Neural progenitor cell (in vitro differentiated cells): Measurements from ENCODE around the gene LRRC34. TPM values are rescaled to one million over a fixed set of nuclear protein-coding genes. Genes with fewer than 3 reads are reported as not detected.

ENCODE experiments used
- DNase-seq: peaks from one replicate; pipeline ENCODE4 v3.0.0-alpha.2; 2016; ENCODE audit warnings: low spot score
- H2AFZ ChIP-seq: fragments of 200-600 bp; sonication (generic); replicated peaks from 2 replicates; pipeline ENCODE4 v1.6.1; 2016; ENCODE audit warnings: antibody characterized with exemption
- H3F3A ChIP-seq: fragments of 200-600 bp; sonication (generic); 2 replicates; pipeline ENCODE4 v1.6.1; 2016; ENCODE audit warnings: antibody characterized with exemption, low read depth
- H3K27ac ChIP-seq: fragments of 200-600 bp; sonication (generic); 2 replicates; pipeline ENCODE4 v1.5.1; 2016; ENCODE audit warnings: mild to moderate bottlenecking
- H3K27me3 ChIP-seq: fragments of 200-600 bp; sonication (generic); 2 replicates; pipeline ENCODE4 v1.6.1; 2016; ENCODE audit warnings: mild to moderate bottlenecking, moderate library complexity
- H3K36me3 ChIP-seq: fragments of 200-600 bp; sonication (generic); 2 replicates; pipeline ENCODE4 v1.5.1; 2016
- H3K4me1 ChIP-seq: fragments of 200-600 bp; sonication (generic); 2 replicates; pipeline ENCODE4 v1.6.1; 2016; ENCODE audit warnings: mixed run types
- H3K4me2 ChIP-seq: fragments of 200-600 bp; sonication (generic); 2 replicates; pipeline ENCODE4 v1.6.1; 2016
- H3K4me3 ChIP-seq: fragments of 200-600 bp; sonication (generic); 2 replicates; pipeline ENCODE4 v1.5.1; 2016
- H3K79me2 ChIP-seq: fragments of 200-600 bp; sonication (generic); 2 replicates; pipeline ENCODE4 v1.6.1; 2016; ENCODE audit warnings: low read depth
- H3K9ac ChIP-seq: fragments of 200-600 bp; sonication (generic); 2 replicates; pipeline ENCODE4 v1.6.1; 2016
- H3K9me3 ChIP-seq: fragments of 200-600 bp; sonication (generic); 2 replicates; pipeline ENCODE4 v1.5.1; 2016; ENCODE audit warnings: low read depth
- H4K20me1 ChIP-seq: fragments of 200-600 bp; sonication (generic); 2 replicates; pipeline ENCODE4 v1.6.1; 2016; ENCODE audit warnings: low read depth
- H3K27ac Mint-ChIP-seq: 3 replicates; pipeline ENCODE4 v1.8.0; 2021; ENCODE audit warnings: mixed read lengths
- H3K27me3 Mint-ChIP-seq: 2 replicates; pipeline ENCODE4 v1.8.0; 2022; ENCODE audit warnings: low read depth, mild to moderate bottlenecking, inconsistent platforms, moderate library complexity, mixed read lengths; ENCODE audit not compliant: insufficient read depth
- H3K36me3 Mint-ChIP-seq: 3 replicates; pipeline ENCODE4 v1.8.0; 2021; ENCODE audit warnings: mixed read lengths
- H3K4me1 Mint-ChIP-seq: 3 replicates; pipeline ENCODE4 v1.8.0; 2021; ENCODE audit warnings: mixed read lengths
- H3K4me3 Mint-ChIP-seq: 3 replicates; pipeline ENCODE4 v1.8.0; 2021; ENCODE audit warnings: mild to moderate bottlenecking, moderate library complexity, mixed read lengths
- H3K9me3 Mint-ChIP-seq: 3 replicates; pipeline ENCODE4 v1.8.0; 2020; ENCODE audit warnings: mixed read lengths
- EZH2 ChIP-seq: fragments of 200-600 bp; sonication (generic); IDR thresholded peaks from 2 replicates; pipeline ENCODE4 v1.6.1; 2017; ENCODE audit warnings: antibody characterized with exemption, mild to moderate bottlenecking, moderate library complexity
- EZH2phosphoT487 ChIP-seq: fragments of 200-600 bp; sonication (generic); IDR thresholded peaks from 2 replicates; pipeline ENCODE4 v1.6.1; 2017; ENCODE audit warnings: antibody characterized with exemption
- total RNA-seq: library from RNA; depleted of rRNA; stranded (reverse); fragments of >200 nt; gene quantifications from 2 replicates; pipeline ENCODE4 v1.2.3, GENCODE V29; 2015; ENCODE audit warnings: low replicate concordance
- TF ChIP-seq, protein P1 (sequence below): fragments of 200-600 bp; sonication (generic); IDR thresholded peaks from 2 replicates; pipeline ENCODE4 v1.5.1; 2017; ENCODE audit warnings: antibody characterized with exemption, mild to moderate bottlenecking

Gene LRRC34
- total RNA-seq, 1 donor from 2014 or later: 54.8 TPM

DNA sequence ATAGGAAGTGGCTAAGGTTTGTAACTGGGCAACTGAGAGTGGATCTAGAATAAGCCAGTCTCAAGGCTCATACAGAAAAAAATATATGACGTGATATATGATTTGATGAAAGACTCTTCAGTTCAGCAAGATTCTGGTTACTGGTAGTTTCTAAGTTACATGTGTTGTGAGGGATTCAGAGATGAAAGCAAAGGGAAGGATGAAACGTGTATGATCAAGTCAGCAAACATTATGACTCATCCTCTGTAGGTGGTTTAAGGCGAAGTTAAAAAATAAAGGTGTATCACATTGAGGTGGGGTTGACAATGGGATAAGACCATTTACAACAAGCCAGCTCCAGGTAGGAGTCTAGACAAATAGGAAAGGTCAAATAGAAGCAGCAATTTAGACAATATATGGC, 64.0 kb downstream of the LRRC34 start:
- TF ChIP-seq, protein P1, sequence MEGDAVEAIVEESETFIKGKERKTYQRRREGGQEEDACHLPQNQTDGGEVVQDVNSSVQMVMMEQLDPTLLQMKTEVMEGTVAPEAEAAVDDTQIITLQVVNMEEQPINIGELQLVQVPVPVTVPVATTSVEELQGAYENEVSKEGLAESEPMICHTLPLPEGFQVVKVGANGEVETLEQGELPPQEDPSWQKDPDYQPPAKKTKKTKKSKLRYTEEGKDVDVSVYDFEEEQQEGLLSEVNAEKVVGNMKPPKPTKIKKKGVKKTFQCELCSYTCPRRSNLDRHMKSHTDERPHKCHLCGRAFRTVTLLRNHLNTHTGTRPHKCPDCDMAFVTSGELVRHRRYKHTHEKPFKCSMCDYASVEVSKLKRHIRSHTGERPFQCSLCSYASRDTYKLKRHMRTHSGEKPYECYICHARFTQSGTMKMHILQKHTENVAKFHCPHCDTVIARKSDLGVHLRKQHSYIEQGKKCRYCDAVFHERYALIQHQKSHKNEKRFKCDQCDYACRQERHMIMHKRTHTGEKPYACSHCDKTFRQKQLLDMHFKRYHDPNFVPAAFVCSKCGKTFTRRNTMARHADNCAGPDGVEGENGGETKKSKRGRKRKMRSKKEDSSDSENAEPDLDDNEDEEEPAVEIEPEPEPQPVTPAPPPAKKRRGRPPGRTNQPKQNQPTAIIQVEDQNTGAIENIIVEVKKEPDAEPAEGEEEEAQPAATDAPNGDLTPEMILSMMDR: no peak
- TF ChIP-seq EZH2phosphoT487 (no peak), EZH2 (no peak)
- Mint-ChIP-seq H3K36me3 (no peaks in the 10 kb centered on the region), H3K27me3 (peaks cover 3% of the 10 kb centered on the region), H3K27ac (no peak overlapping the region), H3K9me3 (no peaks in the 10 kb centered on the region), H3K4me3 (no peak overlapping the region), H3K4me1 (peaks cover 10% of the 10 kb centered on the region)
- no peaks in the 10 kb centered on the region for H3K27me3 ChIP-seq
- H3K79me2 ChIP-seq: no peaks in the 10 kb centered on the region
- H3K4me1 ChIP-seq: peaks cover 12% of the 10 kb centered on the region
- no peaks in the 10 kb centered on the region for H3K36me3 ChIP-seq
- H3K9ac ChIP-seq: no peak overlapping the region
- DNase-seq: no peak
- no peak overlapping the region for H2AFZ ChIP-seq
- no peak overlapping the region for H3K27ac ChIP-seq
- peaks cover 7% of the 10 kb centered on the region for H3F3A ChIP-seq
- no peak overlapping the region for H3K4me2 ChIP-seq
- H3K4me3 ChIP-seq: no peak overlapping the region
- H3K9me3 ChIP-seq: no peaks in the 10 kb centered on the region
- H4K20me1 ChIP-seq: no peaks in the 10 kb centered on the region

DNA sequence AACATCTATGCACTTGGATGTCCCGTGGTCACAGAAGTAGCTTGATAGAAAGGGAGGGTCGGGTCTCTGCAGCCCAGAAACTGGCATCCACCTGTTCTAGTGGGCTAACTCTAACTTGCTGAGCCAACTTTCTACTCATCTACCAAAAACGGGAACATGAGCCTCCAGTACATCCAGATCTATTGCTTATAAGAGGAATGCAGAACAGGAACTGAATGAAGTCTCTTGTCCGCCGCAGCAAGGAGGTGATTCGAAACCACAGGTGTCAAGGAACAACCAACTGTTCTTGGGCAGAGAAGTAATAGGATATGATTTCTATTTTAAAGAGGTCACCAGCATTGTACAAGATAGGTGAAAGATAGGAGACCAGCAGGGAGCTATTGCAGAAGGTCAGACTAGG, 65.8 kb downstream of the LRRC34 start:
- peaks cover 3% of the 10 kb centered on the region for H3K27me3 Mint-ChIP-seq
- H3K4me2 ChIP-seq: no peak overlapping the region
- no peaks in the 10 kb centered on the region for H3K36me3 ChIP-seq
- H3K27me3 ChIP-seq: no peaks in the 10 kb centered on the region
- H3K27ac ChIP-seq: no peak overlapping the region
- DNase-seq: no peak
- H2AFZ ChIP-seq: no peak overlapping the region
- H3K36me3 Mint-ChIP-seq: no peaks in the 10 kb centered on the region
- H3F3A ChIP-seq: peaks cover 7% of the 10 kb centered on the region
- H3K4me3 ChIP-seq: no peak overlapping the region
- H3K4me1 Mint-ChIP-seq: peaks cover 10% of the 10 kb centered on the region
- peaks cover 15% of the 10 kb centered on the region for H3K4me1 ChIP-seq
- no peak overlapping the region for H3K4me3 Mint-ChIP-seq
- H3K9ac ChIP-seq: no peak overlapping the region
- no peaks in the 10 kb centered on the region for H3K9me3 ChIP-seq
- no peaks in the 10 kb centered on the region for H3K79me2 ChIP-seq
- no peak overlapping the region for H3K27ac Mint-ChIP-seq
- TF ChIP-seq EZH2 (no peak), EZH2phosphoT487 (no peak)
- TF ChIP-seq, protein P1: no peak
- no peaks in the 10 kb centered on the region for H3K9me3 Mint-ChIP-seq
- H4K20me1 ChIP-seq: no peaks in the 10 kb centered on the region

DNA sequence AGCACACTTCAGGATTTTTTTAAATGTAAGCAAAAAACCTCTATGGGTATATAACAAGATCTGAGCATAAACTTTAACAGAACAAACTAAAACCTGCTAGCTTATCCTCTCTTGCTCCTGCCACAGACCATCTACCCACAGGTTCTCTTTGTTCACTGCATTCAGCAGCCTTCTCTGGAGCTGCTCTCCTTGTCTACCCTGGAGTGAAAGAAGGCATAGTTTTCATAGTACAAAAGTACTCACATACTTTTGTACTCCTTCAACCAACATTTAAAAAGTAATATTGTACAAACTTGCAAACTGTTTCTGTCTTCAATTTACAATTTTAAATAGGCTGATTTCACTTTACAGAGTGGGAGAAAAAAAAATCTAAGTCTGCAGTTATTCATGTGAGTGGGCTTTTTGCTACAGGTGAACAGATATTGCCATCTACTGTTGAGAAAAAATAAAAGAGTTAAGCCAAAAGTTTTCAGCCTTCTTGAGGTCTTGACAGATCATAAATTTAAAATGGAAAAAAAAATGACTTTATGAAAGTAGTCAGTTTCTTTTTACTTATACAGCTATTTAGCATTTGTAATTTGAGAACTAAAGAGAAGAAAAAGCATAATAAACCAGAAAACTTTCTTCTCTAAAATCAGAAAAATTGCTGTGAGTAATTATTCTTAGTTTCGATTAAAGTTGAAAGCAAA, 68.2 kb downstream of the LRRC34 start:
- Mint-ChIP-seq H3K36me3 (no peaks in the 10 kb centered on the region), H3K27me3 (no peaks in the 10 kb centered on the region), H3K4me3 (no peak overlapping the region), H3K9me3 (no peaks in the 10 kb centered on the region), H3K27ac (peak overlapping the region; percentile 11), H3K4me1 (peaks cover 10% of the 10 kb centered on the region)
- H3K27ac ChIP-seq: peak overlapping the region; percentile 47
- no peaks in the 10 kb centered on the region for H3K36me3 ChIP-seq
- peaks cover 7% of the 10 kb centered on the region for H3F3A ChIP-seq
- peak overlapping the region; percentile 67 for H2AFZ ChIP-seq
- no peaks in the 10 kb centered on the region for H3K27me3 ChIP-seq
- no peaks in the 10 kb centered on the region for H3K9me3 ChIP-seq
- H3K4me1 ChIP-seq: peaks cover 15% of the 10 kb centered on the region
- TF ChIP-seq, protein P1: peak; percentile 66
- TF ChIP-seq EZH2: no peak
- H4K20me1 ChIP-seq: no peaks in the 10 kb centered on the region
- no peak overlapping the region for H3K9ac ChIP-seq
- DNase-seq: peak; percentile 62
- H3K4me3 ChIP-seq: no peak overlapping the region
- H3K79me2 ChIP-seq: no peaks in the 10 kb centered on the region
- peak overlapping the region; percentile 57 for H3K4me2 ChIP-seq

Other genes with a start within 250 kb of the LRRC34 start
- 5.2 and 7.8 TPM in 2 replicates for gene MECOM, start 149.2 kb downstream of the LRRC34 start, total RNA-seq
- gene TERC, start 47.8 kb downstream of the LRRC34 start, total RNA-seq: 47.5 and 119 TPM in 2 replicates
- gene ACTRT3, start 43.3 kb downstream of the LRRC34 start, total RNA-seq: 0.31 and 0.34 TPM in 2 replicates
- 19.2 and 23.6 TPM in 2 replicates for gene MYNN, start 39.5 kb downstream of the LRRC34 start, total RNA-seq
- gene LRRIQ4, start within 50 bp of the LRRC34 start, total RNA-seq: not detected in 2 replicates
- gene LRRC31, start 57.0 kb upstream of the LRRC34 start, total RNA-seq: not detected in 2 replicates
- not detected in 2 replicates for gene SAMD7, start 98.7 kb upstream of the LRRC34 start, total RNA-seq
- gene SEC62, start 153.9 kb upstream of the LRRC34 start, total RNA-seq: 22.0 and 34.8 TPM in 2 replicates
- 4.3 and 6.0 TPM in 2 replicates for gene GPR160, start 225.1 kb upstream of the LRRC34 start, total RNA-seq